ENCODE results near the gene WRAP73.

DNA sequence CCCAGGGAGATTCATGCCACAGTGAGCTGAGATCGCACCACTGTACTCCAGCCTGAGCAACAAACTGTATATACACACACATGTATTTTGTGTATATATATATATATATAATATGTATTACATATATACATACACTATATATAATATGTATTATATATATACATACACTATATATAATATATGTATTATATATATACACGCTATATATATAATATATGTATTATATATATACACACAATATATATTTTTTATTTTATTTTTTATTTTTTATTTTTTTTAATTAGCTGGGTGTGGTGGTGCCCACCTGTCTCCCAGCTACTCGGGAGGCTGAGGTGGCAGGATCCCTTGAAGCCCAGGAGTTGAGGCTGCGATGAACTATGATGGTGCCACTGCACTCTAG, 11.7 kb upstream of the WRAP73 start:
- TF ChIP-seq, protein P1, sequence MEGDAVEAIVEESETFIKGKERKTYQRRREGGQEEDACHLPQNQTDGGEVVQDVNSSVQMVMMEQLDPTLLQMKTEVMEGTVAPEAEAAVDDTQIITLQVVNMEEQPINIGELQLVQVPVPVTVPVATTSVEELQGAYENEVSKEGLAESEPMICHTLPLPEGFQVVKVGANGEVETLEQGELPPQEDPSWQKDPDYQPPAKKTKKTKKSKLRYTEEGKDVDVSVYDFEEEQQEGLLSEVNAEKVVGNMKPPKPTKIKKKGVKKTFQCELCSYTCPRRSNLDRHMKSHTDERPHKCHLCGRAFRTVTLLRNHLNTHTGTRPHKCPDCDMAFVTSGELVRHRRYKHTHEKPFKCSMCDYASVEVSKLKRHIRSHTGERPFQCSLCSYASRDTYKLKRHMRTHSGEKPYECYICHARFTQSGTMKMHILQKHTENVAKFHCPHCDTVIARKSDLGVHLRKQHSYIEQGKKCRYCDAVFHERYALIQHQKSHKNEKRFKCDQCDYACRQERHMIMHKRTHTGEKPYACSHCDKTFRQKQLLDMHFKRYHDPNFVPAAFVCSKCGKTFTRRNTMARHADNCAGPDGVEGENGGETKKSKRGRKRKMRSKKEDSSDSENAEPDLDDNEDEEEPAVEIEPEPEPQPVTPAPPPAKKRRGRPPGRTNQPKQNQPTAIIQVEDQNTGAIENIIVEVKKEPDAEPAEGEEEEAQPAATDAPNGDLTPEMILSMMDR (conservative IDR thresholded peaks at IDR 0.05; ENCODE audit: low read depth, low read length): no peak
- no peak for TF ChIP-seq EZH2 (IDR thresholded peaks at IDR 0.05; ENCODE audit: borderline replicate concordance, low read depth, low read length, poor library complexity, severe bottlenecking)
